Measurements from ENCODE around the gene MKKS.
A peak's percentile ranks its signal among the peaks of the same experiment; 100 is the strongest.

The MKKS gene

DNA sequence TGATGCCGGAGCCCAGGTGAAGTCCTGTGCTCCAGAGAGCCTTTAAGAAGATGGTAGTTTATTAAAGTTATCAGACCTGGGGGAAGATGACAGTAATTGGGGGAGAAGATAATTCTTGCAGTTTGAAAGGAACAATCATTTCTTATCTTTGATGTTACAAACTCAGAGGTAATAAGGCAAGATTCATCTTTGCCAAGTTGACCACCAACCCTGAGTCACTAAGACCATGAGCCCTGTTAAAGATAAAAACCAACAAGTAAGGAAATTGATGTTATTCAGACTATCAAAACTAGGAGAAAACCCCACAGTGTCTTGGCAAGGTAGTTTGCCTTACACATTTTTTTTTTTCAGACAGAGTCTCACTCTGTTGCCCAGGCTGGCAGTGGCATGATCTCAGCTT, 73.1 kb downstream of the MKKS start:
- DNase-seq (ENCODE audit: low spot score): no peak
- Histone ChIP-seq H3K9me3 (replicated peaks in 1 of 2; ENCODE audit: control insufficient read depth in 2 of 2, insufficient read depth in 1 of 2, low read depth in 1 of 2, low read length in 2 of 2) (no peaks in the 10 kb centered on the region), H2BK15ac (ENCODE audit: low read length) (no peak overlapping the region), H2BK120ac (ENCODE audit: low read depth, low read length) (no peak overlapping the region), H3K79me1 (ENCODE audit: low read depth, low read length) (no peaks in the 10 kb centered on the region), H3K4ac (ENCODE audit: low read length) (no peak overlapping the region), H3K9ac (ENCODE audit: low read depth, low read length, poor library complexity) (no peak overlapping the region), H4K8ac (ENCODE audit: low read depth, low read length) (no peak overlapping the region), H3K23ac (ENCODE audit: low read depth, low read length, poor library complexity) (no peak overlapping the region), H3K36me3 (replicated peaks in 1 of 2; ENCODE audit: control insufficient read depth in 2 of 2, insufficient read depth in 2 of 2, low read length in 2 of 2) (no peaks in the 10 kb centered on the region), H3K18ac (ENCODE audit: low read length) (no peak overlapping the region), H2AK5ac (ENCODE audit: low read depth, low read length) (no peak overlapping the region), H3K4me3 (ENCODE audit: low read length in 2 of 2) (no peak overlapping the region), H2BK5ac (ENCODE audit: low read length) (no peak overlapping the region), H3K14ac (ENCODE audit: low read length) (no peak overlapping the region), H3K27ac (replicated peaks; ENCODE audit: low read length) (no peak overlapping the region), H3K27me3 (ENCODE audit: control insufficient read depth in 3 of 3, insufficient read depth in 3 of 3, low read depth in 1 of 3, low read length in 3 of 3) (no peaks in the 10 kb centered on the region), H4K91ac (ENCODE audit: low read depth, low read length, poor library complexity) (no peak overlapping the region), H3K4me1 (ENCODE audit: control insufficient read depth in 2 of 2, insufficient read depth in 1 of 2, low read depth in 1 of 2, low read length in 2 of 2) (no peaks in the 10 kb centered on the region), H2BK12ac (ENCODE audit: low read length) (no peak overlapping the region), H3K4me2 (ENCODE audit: insufficient read depth, low read length, poor library complexity, severe bottlenecking) (no peak overlapping the region), H2AFZ (ENCODE audit: low read length) (no peak overlapping the region)
- no CpG with 5 or more reads among the region's 1 CpG for WGBS, 2 donors (ENCODE audit: extremely low coverage in 2 of 2, insufficient read length in 2 of 2, insufficient replicate concordance in 1 of 2)

DNA sequence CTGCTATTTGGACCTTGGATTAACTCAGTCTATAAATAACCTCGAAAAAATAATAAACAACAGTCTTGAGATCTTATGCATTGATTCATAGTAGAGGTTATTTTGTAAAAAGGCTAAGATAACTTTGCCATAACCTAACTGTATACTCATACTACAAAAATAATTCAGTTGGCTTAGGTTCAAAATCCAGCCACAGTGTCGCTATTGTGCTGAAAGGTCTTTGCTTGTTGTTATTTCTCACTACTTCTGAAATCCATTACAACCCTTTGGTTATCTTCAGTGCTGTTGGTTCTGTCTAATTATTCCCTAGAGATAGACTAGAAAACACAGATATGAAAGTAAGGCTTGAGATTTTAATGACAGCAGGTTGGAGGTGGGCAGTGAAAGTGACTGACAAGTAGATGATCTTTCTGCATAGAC, 74.4 kb downstream of the MKKS start:
- Histone ChIP-seq H3K4ac (ENCODE audit: low read length) (no peak overlapping the region), H3K36me3 (replicated peaks in 1 of 2; ENCODE audit: control insufficient read depth in 2 of 2, insufficient read depth in 2 of 2, low read length in 2 of 2) (no peaks in the 10 kb centered on the region), H3K9ac (ENCODE audit: low read depth, low read length, poor library complexity) (no peak overlapping the region), H4K8ac (ENCODE audit: low read depth, low read length) (no peak overlapping the region), H3K4me1 (ENCODE audit: control insufficient read depth in 2 of 2, insufficient read depth in 1 of 2, low read depth in 1 of 2, low read length in 2 of 2) (no peaks in the 10 kb centered on the region), H2AFZ (ENCODE audit: low read length) (no peak overlapping the region), H3K23ac (ENCODE audit: low read depth, low read length, poor library complexity) (no peak overlapping the region), H2AK5ac (ENCODE audit: low read depth, low read length) (no peak overlapping the region), H3K79me1 (ENCODE audit: low read depth, low read length) (no peaks in the 10 kb centered on the region), H2BK5ac (ENCODE audit: low read length) (no peak overlapping the region), H2BK12ac (ENCODE audit: low read length) (no peak overlapping the region), H3K18ac (ENCODE audit: low read length) (no peak overlapping the region), H3K27ac (replicated peaks; ENCODE audit: low read length) (no peak overlapping the region), H2BK15ac (ENCODE audit: low read length) (no peak overlapping the region), H3K9me3 (replicated peaks in 1 of 2; ENCODE audit: control insufficient read depth in 2 of 2, insufficient read depth in 1 of 2, low read depth in 1 of 2, low read length in 2 of 2) (no peaks in the 10 kb centered on the region), H3K14ac (ENCODE audit: low read length) (no peak overlapping the region), H3K27me3 (ENCODE audit: control insufficient read depth in 3 of 3, insufficient read depth in 3 of 3, low read depth in 1 of 3, low read length in 3 of 3) (no peaks in the 10 kb centered on the region), H4K91ac (ENCODE audit: low read depth, low read length, poor library complexity) (no peak overlapping the region), H3K4me2 (ENCODE audit: insufficient read depth, low read length, poor library complexity, severe bottlenecking) (no peak overlapping the region), H2BK120ac (ENCODE audit: low read depth, low read length) (no peak overlapping the region), H3K4me3 (ENCODE audit: low read length in 2 of 2) (no peak overlapping the region)
- DNase-seq (ENCODE audit: low spot score): no peak
- WGBS, 2 donors (ENCODE audit: extremely low coverage in 2 of 2, insufficient read length in 2 of 2, insufficient replicate concordance in 1 of 2): no CpG with 5 or more reads among the region's 2 CpGs

DNA sequence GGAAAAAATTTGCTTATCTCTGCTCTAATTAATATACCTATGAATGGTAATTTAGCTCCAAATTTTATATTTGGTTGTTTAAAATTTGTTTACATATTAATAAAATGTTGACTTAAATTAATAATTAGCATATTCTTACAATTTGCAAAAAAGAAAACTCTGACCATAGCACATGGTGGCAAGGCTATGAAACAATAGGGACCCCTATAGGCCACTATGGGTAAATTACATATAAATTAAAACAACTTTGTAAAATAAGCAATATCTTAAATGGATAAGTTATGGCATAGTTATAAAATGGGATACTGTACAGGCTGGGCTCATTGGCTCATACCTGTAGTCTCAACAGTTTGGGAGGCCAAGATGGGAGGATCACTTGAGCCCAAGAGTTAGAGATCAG, 76.0 kb downstream of the MKKS start:
- no peak for DNase-seq (ENCODE audit: low spot score)
- no peak overlapping the region for H3K4ac ChIP-seq (ENCODE audit: low read length)
- H3K4me1 ChIP-seq (ENCODE audit: control insufficient read depth in 2 of 2, insufficient read depth in 1 of 2, low read depth in 1 of 2, low read length in 2 of 2): peaks cover 3% of the 10 kb centered on the region in 2 donors
- no peak overlapping the region for H2AK5ac ChIP-seq (ENCODE audit: low read depth, low read length)
- no peak overlapping the region for H3K18ac ChIP-seq (ENCODE audit: low read length)
- H2BK15ac ChIP-seq (ENCODE audit: low read length): no peak overlapping the region
- H4K91ac ChIP-seq (ENCODE audit: low read depth, low read length, poor library complexity): no peak overlapping the region
- H3K27ac ChIP-seq (replicated peaks; ENCODE audit: low read length): no peak overlapping the region
- no peaks in the 10 kb centered on the region for H3K36me3 ChIP-seq (replicated peaks in 1 of 2; ENCODE audit: control insufficient read depth in 2 of 2, insufficient read depth in 2 of 2, low read length in 2 of 2)
- no peaks in the 10 kb centered on the region for H3K79me1 ChIP-seq (ENCODE audit: low read depth, low read length)
- no peak overlapping the region for H3K9ac ChIP-seq (ENCODE audit: low read depth, low read length, poor library complexity)
- no peaks in the 10 kb centered on the region for H3K27me3 ChIP-seq (ENCODE audit: control insufficient read depth in 3 of 3, insufficient read depth in 3 of 3, low read depth in 1 of 3, low read length in 3 of 3)
- no peak overlapping the region for H3K4me2 ChIP-seq (ENCODE audit: insufficient read depth, low read length, poor library complexity, severe bottlenecking)
- no peak overlapping the region for H4K8ac ChIP-seq (ENCODE audit: low read depth, low read length)
- no peak overlapping the region for H2BK12ac ChIP-seq (ENCODE audit: low read length)
- no peak overlapping the region for H3K23ac ChIP-seq (ENCODE audit: low read depth, low read length, poor library complexity)
- H2AFZ ChIP-seq (ENCODE audit: low read length): no peak overlapping the region
- no peak overlapping the region for H3K4me3 ChIP-seq (ENCODE audit: low read length in 2 of 2)
- H3K9me3 ChIP-seq (replicated peaks in 1 of 2; ENCODE audit: control insufficient read depth in 2 of 2, insufficient read depth in 1 of 2, low read depth in 1 of 2, low read length in 2 of 2): no peaks in the 10 kb centered on the region
- no peak overlapping the region for H3K14ac ChIP-seq (ENCODE audit: low read length)
- no peak overlapping the region for H2BK120ac ChIP-seq (ENCODE audit: low read depth, low read length)
- H2BK5ac ChIP-seq (ENCODE audit: low read length): no peak overlapping the region

DNA sequence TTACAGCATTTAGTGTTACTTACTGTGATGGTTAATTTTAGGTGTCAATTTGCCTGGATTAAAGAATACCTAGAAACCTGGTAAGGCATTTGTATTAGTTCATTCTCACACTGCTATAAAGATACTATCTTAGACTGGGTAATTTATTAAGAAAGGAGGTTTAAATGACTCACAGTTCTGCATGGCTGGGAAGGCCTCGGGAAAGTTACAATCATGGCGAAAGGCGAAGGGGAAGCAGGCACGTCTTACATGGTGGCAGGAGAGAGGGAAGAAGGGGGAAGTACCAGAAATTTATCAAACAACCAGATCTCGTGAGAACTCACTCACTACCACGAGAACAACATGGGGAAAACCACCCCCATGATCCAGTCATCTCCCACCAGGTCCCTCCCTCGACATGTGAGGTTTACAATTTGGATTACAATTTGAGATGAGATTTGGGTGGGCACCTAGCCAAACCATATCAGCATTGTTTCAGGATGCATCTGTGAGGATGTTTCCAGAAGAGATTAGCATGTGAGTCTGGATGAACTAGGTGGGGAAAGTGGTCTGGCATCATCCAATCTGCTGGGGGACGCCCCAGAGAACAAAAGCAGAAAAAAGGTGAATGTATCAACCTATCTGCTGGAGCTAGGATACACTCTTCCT, 76.8 kb downstream of the MKKS start:
- Histone ChIP-seq H3K4me2 (ENCODE audit: insufficient read depth, low read length, poor library complexity, severe bottlenecking) (no peak overlapping the region), H2AFZ (ENCODE audit: low read length) (no peak overlapping the region), H3K14ac (ENCODE audit: low read length) (no peak overlapping the region), H3K27me3 (ENCODE audit: control insufficient read depth in 3 of 3, insufficient read depth in 3 of 3, low read depth in 1 of 3, low read length in 3 of 3) (no peaks in the 10 kb centered on the region), H4K91ac (ENCODE audit: low read depth, low read length, poor library complexity) (no peak overlapping the region), H3K9me3 (replicated peaks in 1 of 2; ENCODE audit: control insufficient read depth in 2 of 2, insufficient read depth in 1 of 2, low read depth in 1 of 2, low read length in 2 of 2) (no peaks in the 10 kb centered on the region), H3K36me3 (replicated peaks in 1 of 2; ENCODE audit: control insufficient read depth in 2 of 2, insufficient read depth in 2 of 2, low read length in 2 of 2) (no peaks in the 10 kb centered on the region), H3K4ac (ENCODE audit: low read length) (no peak overlapping the region), H2BK12ac (ENCODE audit: low read length) (no peak overlapping the region), H3K4me3 (ENCODE audit: low read length in 2 of 2) (no peak overlapping the region), H3K23ac (ENCODE audit: low read depth, low read length, poor library complexity) (no peak overlapping the region), H2BK5ac (ENCODE audit: low read length) (no peak overlapping the region), H2BK120ac (ENCODE audit: low read depth, low read length) (no peak overlapping the region), H3K18ac (ENCODE audit: low read length) (peak overlapping the region; percentile 28), H2BK15ac (ENCODE audit: low read length) (no peak overlapping the region), H3K27ac (replicated peaks; ENCODE audit: low read length) (no peak overlapping the region), H3K79me1 (ENCODE audit: low read depth, low read length) (no peaks in the 10 kb centered on the region), H3K4me1 (ENCODE audit: control insufficient read depth in 2 of 2, insufficient read depth in 1 of 2, low read depth in 1 of 2, low read length in 2 of 2) (peaks cover 6% of the 10 kb centered on the region in 2 donors), H2AK5ac (ENCODE audit: low read depth, low read length) (no peak overlapping the region), H3K9ac (ENCODE audit: low read depth, low read length, poor library complexity) (no peak overlapping the region), H4K8ac (ENCODE audit: low read depth, low read length) (no peak overlapping the region)
- no peak for DNase-seq (ENCODE audit: low spot score)
- WGBS, 2 donors (ENCODE audit: extremely low coverage in 2 of 2, insufficient read length in 2 of 2, insufficient replicate concordance in 1 of 2): no CpG with 5 or more reads among the region's 8 CpGs

Measured in neuronal stem cell (in vitro differentiated cells).